HG02884 (cell line): ENCODE results near the gene FAM83G.
A peak's percentile ranks its signal among the peaks of the same experiment; 100 is the strongest.
"Not testable (repeated sequence)": the region's sequence is repeated elsewhere in the genome, so short reads cannot be mapped to it uniquely, and the experiment has no call there.

Experiments used
- ATAC-seq: cut with Tn5 transposase; IDR thresholded peaks from one replicate; pipeline ENCODE4 v1.9.1; 2021; ENCODE audit warnings: mild to moderate bottlenecking, moderate library complexity; ENCODE audit not compliant: unreplicated experiment

FAM83G gene

GRCh38 chr17:18932360-18933055 lies 72.1 kb downstream of the FAM83G start:
- no peak for ATAC-seq

GRCh38 chr17:18928628-18929125 lies 75.9 kb downstream of the FAM83G start:
- no peak for ATAC-seq

GRCh38 chr17:18925187-18925586 lies 79.4 kb downstream of the FAM83G start:
- no peak for ATAC-seq

- not testable (repeated sequence) for ATAC-seq
Observed at GRCh38 chr17:18922596-18922995, 82.0 kb downstream of the FAM83G start.

GRCh38 chr17:18921912-18922451 lies 82.6 kb downstream of the FAM83G start:
- ATAC-seq: peak; percentile 69

- no peak for ATAC-seq
Observed at GRCh38 chr17:18921485-18921884, 83.1 kb downstream of the FAM83G start.

- ATAC-seq: no peak
Observed at GRCh38 chr17:18920911-18921441, 83.6 kb downstream of the FAM83G start.

- ATAC-seq: no peak
Observed at GRCh38 chr17:18919963-18920362, 84.6 kb downstream of the FAM83G start.
